Liver (tissue), 3 donors: Measurements from ENCODE around the gene BANK1.

ENCODE experiments used
- CTCF ChIP-seq: fragments of 150-350 bp; IDR thresholded peaks from 2 replicates; pipeline ENCODE4 v1.5.1; 2017; ENCODE audit warnings: improper control_type of control experiment, low read depth, low read length; ENCODE audit not compliant: missing input control
- GABPA ChIP-seq, 2 donors: IDR thresholded peaks in 1 of 2; conservative IDR thresholded peaks in 1 of 2; 2 replicates each; pipeline ENCODE4 v1.6.1; 2016; ENCODE audit warnings: antibody characterized with exemption in 2 of 2, mild to moderate bottlenecking in 1 of 2, moderate library complexity in 1 of 2
- JUND ChIP-seq, 2 donors: IDR thresholded peaks; 2 replicates each; pipeline ENCODE4 v1.6.1; 2016; ENCODE audit warnings: antibody characterized with exemption in 2 of 2
- MAX ChIP-seq: IDR thresholded peaks from 2 replicates; pipeline ENCODE4 v1.6.1; 2016; ENCODE audit warnings: antibody characterized with exemption
- RAD21 ChIP-seq, 2 donors: IDR thresholded peaks; 2 replicates each; pipeline ENCODE4 v1.6.1; 2016; ENCODE audit warnings: antibody characterized with exemption in 2 of 2, mild to moderate bottlenecking in 2 of 2
- TAF1 ChIP-seq: conservative IDR thresholded peaks from 2 replicates; pipeline ENCODE4 v1.6.1; 2016; ENCODE audit warnings: antibody characterized with exemption, mild to moderate bottlenecking
- YY1 ChIP-seq: IDR thresholded peaks from 2 replicates; pipeline ENCODE4 v1.6.1; 2016; ENCODE audit warnings: antibody characterized with exemption, mild to moderate bottlenecking
- TF ChIP-seq, protein P1 (sequence below): IDR thresholded peaks from 2 replicates; pipeline ENCODE4 v1.6.1; 2016; ENCODE audit warnings: antibody characterized with exemption
- TF ChIP-seq, protein P2 (sequence below): IDR thresholded peaks from 2 replicates; pipeline ENCODE4 v1.6.1; 2016; ENCODE audit warnings: antibody characterized with exemption, mild to moderate bottlenecking
- donor health status: healthy.
- donor health status: healthy.

- no peak for TF ChIP-seq TAF1
- no peak for TF ChIP-seq CTCF
- TF ChIP-seq, protein P1, sequence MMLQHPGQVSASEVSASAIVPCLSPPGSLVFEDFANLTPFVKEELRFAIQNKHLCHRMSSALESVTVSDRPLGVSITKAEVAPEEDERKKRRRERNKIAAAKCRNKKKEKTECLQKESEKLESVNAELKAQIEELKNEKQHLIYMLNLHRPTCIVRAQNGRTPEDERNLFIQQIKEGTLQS, result no peak
- no peak for TF ChIP-seq MAX
- TF ChIP-seq, protein P2, sequence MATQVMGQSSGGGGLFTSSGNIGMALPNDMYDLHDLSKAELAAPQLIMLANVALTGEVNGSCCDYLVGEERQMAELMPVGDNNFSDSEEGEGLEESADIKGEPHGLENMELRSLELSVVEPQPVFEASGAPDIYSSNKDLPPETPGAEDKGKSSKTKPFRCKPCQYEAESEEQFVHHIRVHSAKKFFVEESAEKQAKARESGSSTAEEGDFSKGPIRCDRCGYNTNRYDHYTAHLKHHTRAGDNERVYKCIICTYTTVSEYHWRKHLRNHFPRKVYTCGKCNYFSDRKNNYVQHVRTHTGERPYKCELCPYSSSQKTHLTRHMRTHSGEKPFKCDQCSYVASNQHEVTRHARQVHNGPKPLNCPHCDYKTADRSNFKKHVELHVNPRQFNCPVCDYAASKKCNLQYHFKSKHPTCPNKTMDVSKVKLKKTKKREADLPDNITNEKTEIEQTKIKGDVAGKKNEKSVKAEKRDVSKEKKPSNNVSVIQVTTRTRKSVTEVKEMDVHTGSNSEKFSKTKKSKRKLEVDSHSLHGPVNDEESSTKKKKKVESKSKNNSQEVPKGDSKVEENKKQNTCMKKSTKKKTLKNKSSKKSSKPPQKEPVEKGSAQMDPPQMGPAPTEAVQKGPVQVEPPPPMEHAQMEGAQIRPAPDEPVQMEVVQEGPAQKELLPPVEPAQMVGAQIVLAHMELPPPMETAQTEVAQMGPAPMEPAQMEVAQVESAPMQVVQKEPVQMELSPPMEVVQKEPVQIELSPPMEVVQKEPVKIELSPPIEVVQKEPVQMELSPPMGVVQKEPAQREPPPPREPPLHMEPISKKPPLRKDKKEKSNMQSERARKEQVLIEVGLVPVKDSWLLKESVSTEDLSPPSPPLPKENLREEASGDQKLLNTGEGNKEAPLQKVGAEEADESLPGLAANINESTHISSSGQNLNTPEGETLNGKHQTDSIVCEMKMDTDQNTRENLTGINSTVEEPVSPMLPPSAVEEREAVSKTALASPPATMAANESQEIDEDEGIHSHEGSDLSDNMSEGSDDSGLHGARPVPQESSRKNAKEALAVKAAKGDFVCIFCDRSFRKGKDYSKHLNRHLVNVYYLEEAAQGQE, result no peak
- no peak for TF ChIP-seq GABPA (IDR thresholded peaks at IDR 0.05 in 1 of 2, conservative IDR thresholded peaks at IDR 0.05 in 1 of 2)
- no peak for TF ChIP-seq JUND (IDR thresholded peaks at IDR 0.05)
- no peak for TF ChIP-seq YY1
- TF ChIP-seq RAD21 (IDR thresholded peaks at IDR 0.05), result no peak
Measured at GRCh38 chr4:101793397-101793796, 2.9 kb downstream of the BANK1 start.
